ENCODE results near the gene OTULIN.

OTULIN gene

GRCh38 chr5:14640765-14641164 lies 23.8 kb upstream of the OTULIN start:
- DNase-seq (ENCODE audit: low read depth): no peak
- H3K4me3 ChIP-seq (ENCODE audit: low read depth, low read length): no peak overlapping the region
- no peak for TF ChIP-seq CTCF (IDR thresholded peaks at IDR 0.05; ENCODE audit: low read depth, low read length, missing control alignments)

GRCh38 chr5:14644623-14645237 lies 19.8 kb upstream of the OTULIN start:
- no peak for TF ChIP-seq CTCF (IDR thresholded peaks at IDR 0.05; ENCODE audit: low read depth, low read length, missing control alignments)
- no peak for DNase-seq (ENCODE audit: low read depth)
- H3K4me3 ChIP-seq (ENCODE audit: low read depth, low read length): no peak overlapping the region

GRCh38 chr5:14650052-14650451 lies 14.5 kb upstream of the OTULIN start:
- DNase-seq (ENCODE audit: low read depth): no peak
- H3K4me3 ChIP-seq (ENCODE audit: low read depth, low read length): no peak overlapping the region
- no peak for TF ChIP-seq CTCF (IDR thresholded peaks at IDR 0.05; ENCODE audit: low read depth, low read length, missing control alignments)

GRCh38 chr5:14655146-14655741 lies 9.3 kb upstream of the OTULIN start:
- no peak for DNase-seq (ENCODE audit: low read depth)
- TF ChIP-seq CTCF (IDR thresholded peaks at IDR 0.05; ENCODE audit: low read depth, low read length, missing control alignments): no peak
- no peak overlapping the region for H3K4me3 ChIP-seq (ENCODE audit: low read depth, low read length)

GRCh38 chr5:14656898-14657297 lies 7.6 kb upstream of the OTULIN start:
- H3K4me3 ChIP-seq (ENCODE audit: low read depth, low read length): no peak overlapping the region
- no peak for TF ChIP-seq CTCF (IDR thresholded peaks at IDR 0.05; ENCODE audit: low read depth, low read length, missing control alignments)
- DNase-seq (ENCODE audit: low read depth): no peak

- no peak overlapping the region for H3K4me3 ChIP-seq (ENCODE audit: low read depth, low read length)
Measured at GRCh38 chr5:14659821-14660607, 4.5 kb upstream of the OTULIN start.

More at GRCh38 chr5:14659821-14660607, 4.5 kb upstream of the OTULIN start:
- DNase-seq (ENCODE audit: low read depth): no peak
- no peak for TF ChIP-seq CTCF (IDR thresholded peaks at IDR 0.05; ENCODE audit: low read depth, low read length, missing control alignments)

Data from GM12864 (cell line).